HepG2 (cell line): ENCODE data around the gene DNAJC8. TPM values are rescaled to one million over a fixed set of nuclear protein-coding genes. Genes with fewer than 3 reads are reported as not detected.

ENCODE experiments used
- ATAC-seq: fragments of 200-7000 bp; cut with Tn5 transposase; 3 replicates; pipeline ENCODE4 v1.9.1; 2020; ENCODE audit warnings: mild to moderate bottlenecking, moderate library complexity
- BruUV-seq: library from RNA; stranded (reverse); fragments of 400-500 nt; replicated peaks from 2 replicates; lab custom pipeline; 2021; lab: Mats Ljungman, UMichigan
- CTCF ChIA-PET: fragments of 300-600 bp; formaldehyde crosslinking; extraction: SDS; loops from one replicate; lab custom pipeline; 2021; ENCODE audit warnings: low total read pairs, inconsistent platforms, low intra/inter-chr PET ratio; lab: Yijun Ruan, JAX
- POLR2A ChIA-PET: fragments of 350-600 bp; sonication (Branson Sonifier 250); formaldehyde crosslinking; loops from one replicate; lab custom pipeline; 2020; ENCODE audit warnings: antibody characterized with exemption, inconsistent platforms; lab: Yijun Ruan, JAX
- DNase-seq: peaks from one replicate; pipeline ENCODE4 v3.0.0-alpha.2; 2015; ENCODE audit warnings: low spot score
- FAIRE-seq: peaks from 3 replicates; lab custom pipeline; 2011; peaks lifted over from hg19 to GRCh38; lab: Jason Lieb, UNC
- H2AFZ ChIP-seq: one replicate; pipeline ENCODE4 v1.6.1; 2011; ENCODE audit warnings: low read length, inconsistent platforms
- H3K27ac ChIP-seq: fragments of 300-600 bp; 3 replicates; pipeline ENCODE4 v1.8.0; 2011; ENCODE audit warnings: mixed run types, mild to moderate bottlenecking, mixed read lengths, low read length, inconsistent platforms; ENCODE audit not compliant: insufficient read depth; ENCODE audit errors: extremely low read length
- H3K27me3 ChIP-seq, 2 experiments: fragments of 200-600 bp in 1 of 2; 2 replicates in 1 of 2; 3 replicates in 1 of 2; pipeline versions ENCODE4 v1.6.0 to v1.8.0; 2011; ENCODE audit warnings: low read length in 2 of 2, mild to moderate bottlenecking in 2 of 2, moderate library complexity in 2 of 2, inconsistent platforms in 1 of 2; ENCODE audit not compliant: insufficient read depth in 2 of 2, control insufficient read depth in 1 of 2
- H3K36me3 ChIP-seq, 2 experiments: fragments of 200-600 bp in 1 of 2; replicated peaks in 1 of 2; 2 replicates in 1 of 2; 3 replicates in 1 of 2; pipeline versions ENCODE4 v1.5.1 to v1.8.0; 2011; ENCODE audit warnings: low read length in 2 of 2, inconsistent platforms in 1 of 2; ENCODE audit not compliant: insufficient read depth in 2 of 2, control insufficient read depth in 1 of 2
- H3K4me1 ChIP-seq: 2 replicates; pipeline ENCODE4 v1.5.1; 2012; ENCODE audit warnings: low read length, inconsistent platforms; ENCODE audit not compliant: insufficient read depth
- H3K4me2 ChIP-seq: 2 replicates; pipeline ENCODE4 v1.6.0; 2011; ENCODE audit warnings: low read depth, low read length, inconsistent platforms
- H3K4me3 ChIP-seq, 3 experiments: fragments of 200-600 bp in 1 of 3; sonication (generic), shearing (Covaris generic) in 1 of 3; replicated peaks in 1 of 3; 2 replicates each; pipeline ENCODE4 v1.5.1; 2011 to 2016; ENCODE audit warnings: low read length in 3 of 3, inconsistent platforms in 2 of 3, low read depth in 2 of 3, mild to moderate bottlenecking in 2 of 3, control low read depth in 1 of 3, mixed read lengths in 1 of 3; ENCODE audit not compliant: insufficient read depth in 1 of 3
- H3K79me2 ChIP-seq: one replicate; pipeline ENCODE4 v1.6.1; 2011; ENCODE audit warnings: low read length, inconsistent platforms; ENCODE audit not compliant: insufficient read depth
- H3K9ac ChIP-seq: 2 replicates; pipeline ENCODE4 v1.6.0; 2011; ENCODE audit warnings: mild to moderate bottlenecking, low read depth, low read length, inconsistent platforms; ENCODE audit not compliant: insufficient read depth
- H3K9me3 ChIP-seq: 2 replicates; pipeline ENCODE4 v1.5.1; 2012; ENCODE audit warnings: mild to moderate bottlenecking, low read length
- H4K20me1 ChIP-seq: 2 replicates; pipeline ENCODE4 v1.6.0; 2011; ENCODE audit warnings: inconsistent platforms, mild to moderate bottlenecking, low read length, moderate library complexity; ENCODE audit not compliant: insufficient read depth
- GMEB2 ChIP-seq: IDR thresholded peaks from 2 replicates; pipeline ENCODE4 v1.6.1; 2016; ENCODE audit warnings: missing biosample characterization, missing genetic modification reagents, low read depth
- HMGA1 ChIP-seq: sonication (generic); formaldehyde crosslinking; conservative IDR thresholded peaks from 2 replicates; pipeline ENCODE4 v1.4.0; 2020; ENCODE audit warnings: missing genetic modification reagents
- IRF9 ChIP-seq: sonication (generic); formaldehyde crosslinking; IDR thresholded peaks from 2 replicates; pipeline ENCODE4 v1.8.0; 2022; ENCODE audit warnings: missing genetic modification reagents, mild to moderate bottlenecking, borderline replicate concordance
- KMT2B ChIP-seq: IDR thresholded peaks from 2 replicates; pipeline ENCODE4 v1.6.1; 2016; ENCODE audit warnings: missing genetic modification reagents, missing compliant biosample characterization
- MXD4 ChIP-seq: IDR thresholded peaks from 2 replicates; pipeline ENCODE4 v1.6.1; 2016; ENCODE audit warnings: mild to moderate bottlenecking, missing biosample characterization, missing genetic modification reagents
- RELA ChIP-seq: sonication (generic); formaldehyde crosslinking; IDR thresholded peaks from 2 replicates; pipeline ENCODE4 v1.4.0; 2020; ENCODE audit warnings: missing genetic modification reagents
- SNRNP70 ChIP-seq: fragments of 200-400 bp; formaldehyde crosslinking; IDR thresholded peaks from 2 replicates; pipeline ENCODE4 v1.6.1; 2017; ENCODE audit warnings: mild to moderate bottlenecking, low read depth, low read length, moderate library complexity
- ZNF552 ChIP-seq: sonication (generic); formaldehyde crosslinking; IDR thresholded peaks from 2 replicates; pipeline ENCODE4 v1.9.0; 2022; ENCODE audit warnings: missing genetic modification reagents, mild to moderate bottlenecking, borderline replicate concordance
- ZNF768 ChIP-seq: sonication (generic); formaldehyde crosslinking; IDR thresholded peaks from 2 replicates; pipeline ENCODE4 v1.4.0; 2020; ENCODE audit warnings: missing genetic modification reagents
- ZSCAN22 ChIP-seq: sonication (generic); formaldehyde crosslinking; IDR thresholded peaks from 2 replicates; pipeline ENCODE4 v1.4.0; 2020; ENCODE audit warnings: mild to moderate bottlenecking, missing genetic modification reagents
- WGBS: methylation state at CpG from one replicate; pipeline ENCODE4 v1.1.6; 2017; ENCODE audit warnings: low lambda C conversion rate; 5-methylcytosine and 5-hydroxymethylcytosine counted together
- in situ Hi-C: cut with HindIII; loops from 2 replicates; pipeline ENCODE4 v1.10.0; 2017; ENCODE audit warnings: low pct_unique_long_range_greater_than_20kb; ENCODE audit not compliant: extremely low pct_ligation_motif_present
- intact Hi-C: fragments of 100-400 bp; cut with micrococcal nuclease; formaldehyde crosslinking; loops from one replicate; pipeline ENCODE4 v1.10.0; 2022; ENCODE audit not compliant: unreplicated experiment
- polyA plus RNA-seq, 8 experiments: library from polyadenylated mRNA; depleted of rRNA in 3 of 8; stranded (reverse) in 7 of 8; unstranded in 1 of 8; fragments of >200 nt; fragmentation: Illumina TruSeq in 4 of 8; extraction: Trizol in 4 of 8; gene quantifications; 2 replicates each; pipeline versions ENCODE4 v1.2.1 to v1.2.3, GENCODE V29; 2011 to 2016; ENCODE audit warnings: low read depth in 4 of 8, missing spikeins in 1 of 8, mixed read lengths in 1 of 8; ENCODE audit not compliant: insufficient read depth in 1 of 8
- total RNA-seq, 5 experiments: library from RNA; depleted of rRNA; stranded (reverse); fragments of >200 nt; fragmentation: Illumina TruSeq; extraction: Trizol; gene quantifications; 2 replicates each; pipeline ENCODE4 v1.2.3, GENCODE V29; 2016; ENCODE audit warnings: low read depth in 1 of 5

DNAJC8 gene
- total and polyA plus RNA-seq, 2 of the 13 experiments (the other 11 are each of a cell fraction or from before 2014, with no cell fraction given): 54.5 to 126 TPM

GRCh38 chr1:28280501-28280900 is 47.7 kb upstream of the DNAJC8 start:
- DNase-seq: no peak
- POLR2A ChIA-PET: no interaction called here
- no peak for ATAC-seq
- no peaks in the 10 kb centered on the region for H3K79me2 ChIP-seq
- no peak for TF ChIP-seq ZNF552 (CRISPR knock-in tag)
- no peak for TF ChIP-seq HMGA1
- TF ChIP-seq IRF9 (CRISPR knock-in tag): no peak
- TF ChIP-seq SNRNP70: no peak
- TF ChIP-seq, all 625 proteins: peak for 0
- FAIRE-seq: no peak
- Histone ChIP-seq H3K9ac (no peak overlapping the region), H3K27ac (no peak overlapping the region), H3K36me3 (peaks cover 29 to 65% of the 10 kb centered on the region in 2 experiments), H2AFZ (no peak overlapping the region), H3K4me3 (no peak overlapping the region), H3K27me3 (no peaks in the 10 kb centered on the region), H3K4me1 (peaks cover 18% of the 10 kb centered on the region), H3K9me3 (no peaks in the 10 kb centered on the region), H4K20me1 (no peaks in the 10 kb centered on the region), H3K4me2 (no peak overlapping the region)
- no TSS peak for BruUV-seq
- 100% methylated on average over 2 of the region's 8 CpGs for WGBS
- CTCF ChIA-PET: no interaction called here
- intact Hi-C loops: no loop called here
- in situ Hi-C loops: no loop called here

GRCh38 chr1:28279721-28280120 is 46.9 kb upstream of the DNAJC8 start:
- ATAC-seq (no peak), DNase-seq (no peak), FAIRE-seq (no peak)
- ChIA-PET CTCF (no interaction called here), POLR2A (no interaction called here)
- no peak for TF ChIP-seq GMEB2 (CRISPR knock-in tag)
- no peak for TF ChIP-seq MXD4 (CRISPR knock-in tag)
- no peak for TF ChIP-seq ZSCAN22 (CRISPR knock-in tag)
- TF ChIP-seq ZNF768: no peak
- TF ChIP-seq RELA (CRISPR knock-in tag): no peak
- TF ChIP-seq KMT2B (CRISPR knock-in tag): no peak
- H3K27me3 ChIP-seq: no peaks in the 10 kb centered on the region
- H3K79me2 ChIP-seq: no peaks in the 10 kb centered on the region
- no peaks in the 10 kb centered on the region for H3K9me3 ChIP-seq
- 97% methylated on average over 7 of the region's 7 CpGs for WGBS
- in situ Hi-C loops: no loop called here
- peaks cover 31 to 72% of the 10 kb centered on the region in 2 experiments for H3K36me3 ChIP-seq
- intact Hi-C loops: no loop called here
- H3K4me3 ChIP-seq: no peak overlapping the region
- H3K27ac ChIP-seq: no peak overlapping the region
- no peak overlapping the region for H3K9ac ChIP-seq
- H4K20me1 ChIP-seq: no peaks in the 10 kb centered on the region
- no peak overlapping the region for H2AFZ ChIP-seq
- no TSS peak for BruUV-seq
- peaks cover 18% of the 10 kb centered on the region for H3K4me1 ChIP-seq
- no peak overlapping the region for H3K4me2 ChIP-seq
